Hepatocyte (in vitro differentiated cells): Measurements from ENCODE around the gene C3orf20. TPM values are rescaled to one million over a fixed set of nuclear protein-coding genes. Genes with fewer than 3 reads are reported as not detected.
"Not testable (repeated sequence)": the region's sequence is repeated elsewhere in the genome, so short reads cannot be mapped to it uniquely, and the experiment has no call there.

Source experiments
- DNase-seq: peaks from one replicate; pipeline ENCODE4 v3.0.0-alpha.2; 2016; ENCODE audit warnings: low spot score
- H2AFZ ChIP-seq: fragments of 200-600 bp; sonication (generic); 2 replicates; pipeline ENCODE4 v1.6.0; 2016; ENCODE audit warnings: antibody characterized with exemption, mild to moderate bottlenecking
- H3K27ac ChIP-seq: fragments of 200-600 bp; sonication (generic); 2 replicates; pipeline ENCODE4 v1.5.1; 2016; ENCODE audit warnings: mild to moderate bottlenecking
- H3K27me3 ChIP-seq: fragments of 200-600 bp; sonication (generic); 2 replicates; pipeline ENCODE4 v1.6.1; 2016
- H3K36me3 ChIP-seq: fragments of 200-600 bp; sonication (generic); replicated peaks from 2 replicates; pipeline ENCODE4 v1.5.1; 2016; ENCODE audit warnings: low read depth; ENCODE audit not compliant: insufficient read depth
- H3K4me1 ChIP-seq: fragments of 200-600 bp; sonication (generic); 2 replicates; pipeline ENCODE4 v1.5.1; 2016; ENCODE audit warnings: mild to moderate bottlenecking, moderate library complexity; ENCODE audit not compliant: insufficient read depth
- H3K4me2 ChIP-seq: fragments of 200-600 bp; sonication (generic); 2 replicates; pipeline ENCODE4 v1.6.0; 2016
- H3K4me3 ChIP-seq: fragments of 200-600 bp; sonication (generic); 2 replicates; pipeline ENCODE4 v1.5.1; 2016; ENCODE audit warnings: mild to moderate bottlenecking
- H3K79me2 ChIP-seq: fragments of 200-600 bp; sonication (generic); 2 replicates; pipeline ENCODE4 v1.6.0; 2017; ENCODE audit warnings: mild to moderate bottlenecking
- H3K9me2 ChIP-seq: fragments of 200-600 bp; sonication (generic); replicated peaks from 2 replicates; pipeline ENCODE4 v1.6.0; 2017; ENCODE audit warnings: mild to moderate bottlenecking; ENCODE audit not compliant: insufficient read depth
- H3K9me3 ChIP-seq: fragments of 200-600 bp; sonication (generic); 2 replicates; pipeline ENCODE4 v1.5.1; 2016; ENCODE audit warnings: low read depth, mild to moderate bottlenecking
- H4K20me1 ChIP-seq: fragments of 200-600 bp; sonication (generic); 2 replicates; pipeline ENCODE4 v1.6.0; 2016; ENCODE audit warnings: mild to moderate bottlenecking; ENCODE audit not compliant: insufficient read depth, poor library complexity, severe bottlenecking
- CTCF ChIP-seq: fragments of 200-600 bp; sonication (generic); IDR thresholded peaks from 2 replicates; pipeline ENCODE4 v1.5.1; 2016; ENCODE audit warnings: antibody characterized with exemption, mild to moderate bottlenecking; ENCODE audit not compliant: poor library complexity
- EZH2 ChIP-seq: fragments of 200-600 bp; sonication (generic); IDR thresholded peaks from 2 replicates; pipeline ENCODE4 v1.6.1; 2016; ENCODE audit warnings: antibody characterized with exemption, mild to moderate bottlenecking, borderline replicate concordance
- EZH2phosphoT487 ChIP-seq: fragments of 200-600 bp; sonication (generic); IDR thresholded peaks from one replicate; pipeline ENCODE4 v1.6.1; 2018; ENCODE audit warnings: antibody characterized with exemption, mild to moderate bottlenecking, low read depth, moderate library complexity; ENCODE audit not compliant: unreplicated experiment, severe bottlenecking
- WGBS: methylation state at CpG from one replicate; pipeline ENCODE4 v1.1.6; 2016; ENCODE audit warnings: low lambda C conversion rate; ENCODE audit errors: missing lambda C conversion rate; 5-methylcytosine and 5-hydroxymethylcytosine counted together
- polyA plus RNA-seq: library from polyadenylated mRNA; unstranded; fragments of >200 nt; fragmentation: Nextera tagmentation; extraction: Ambion mirVana; gene quantifications from 2 replicates; pipeline ENCODE4 v1.2.1, GENCODE V29; 2016
- total RNA-seq: library from RNA; depleted of rRNA; stranded (reverse); fragments of >200 nt; gene quantifications from 2 replicates; pipeline ENCODE4 v1.2.3, GENCODE V29; 2014

C3orf20 gene
- total and polyA plus RNA-seq, 2 experiments from 2014 or later, result 0.07 TPM; not detected in 1

DNA sequence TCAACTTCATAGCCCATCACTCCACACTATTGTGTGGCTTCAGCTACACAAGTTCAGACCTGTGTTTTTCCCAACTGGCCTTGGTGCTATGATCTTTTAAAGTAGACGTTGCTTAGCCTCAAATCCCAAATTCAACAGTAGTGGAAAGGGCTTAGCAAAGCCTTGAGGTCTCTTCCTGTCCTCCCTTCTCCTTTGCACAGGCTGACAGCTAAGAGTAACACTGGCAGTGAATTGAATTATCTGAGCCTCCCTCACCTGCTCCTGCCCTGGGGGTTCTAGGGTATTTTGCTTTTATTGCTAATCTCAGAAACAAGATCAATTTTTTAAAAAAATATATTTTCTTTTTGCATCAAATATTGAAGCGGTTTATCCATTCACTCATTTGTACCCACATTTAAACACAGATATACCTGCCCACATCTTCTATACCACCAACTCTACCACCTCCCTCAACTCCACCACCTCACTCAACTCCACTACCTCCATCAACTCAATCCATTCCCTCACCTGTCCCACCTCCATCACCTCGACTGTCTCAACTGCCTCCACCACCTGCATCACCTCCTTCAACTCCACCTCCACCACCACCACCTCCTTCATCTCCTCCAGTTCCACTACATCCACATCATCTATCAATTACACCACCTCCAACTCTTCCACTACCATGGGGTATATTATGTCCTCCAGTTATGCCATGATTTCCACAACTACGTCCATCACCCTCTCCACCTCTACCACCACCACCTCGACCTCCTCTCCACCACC lies 133.7 kb downstream of the C3orf20 start:
- Histone ChIP-seq H3K9me2 (no peaks in the 10 kb centered on the region), H3K4me2 (no peak overlapping the region), H3K4me3 (no peak overlapping the region), H3K27me3 (peaks cover 55% of the 10 kb centered on the region), H3K9me3 (no peaks in the 10 kb centered on the region), H3K27ac (no peak overlapping the region), H3K79me2 (no peaks in the 10 kb centered on the region), H2AFZ (no peak overlapping the region), H3K4me1 (peaks cover 8% of the 10 kb centered on the region), H4K20me1 (no peaks in the 10 kb centered on the region), H3K36me3 (no peaks in the 10 kb centered on the region)
- WGBS, result 89% methylated on average over 5 of the region's 5 CpGs
- no peak for TF ChIP-seq EZH2
- no peak for TF ChIP-seq CTCF
- no peak for TF ChIP-seq EZH2phosphoT487
- no peak for DNase-seq

GRCh38 chr3:14809611-14810010 lies 134.7 kb downstream of the C3orf20 start:
- 39% methylated on average over 9 of the region's 9 CpGs for WGBS
- peak; percentile 44 for DNase-seq
- H3K27ac ChIP-seq, H2AFZ ChIP-seq, H3K79me2 ChIP-seq, H4K20me1 ChIP-seq, H3K4me3 ChIP-seq, H3K9me2 ChIP-seq, H3K36me3 ChIP-seq, H3K9me3 ChIP-seq, H3K4me1 ChIP-seq: not testable (repeated sequence)
- peaks cover 63% of the 10 kb centered on the region for H3K27me3 ChIP-seq
- peak overlapping the region; percentile 96 for H3K4me2 ChIP-seq

GRCh38 chr3:14810070-14810791 lies 135.3 kb downstream of the C3orf20 start:
- DNase-seq, result peak; percentile 54
- Histone ChIP-seq H3K4me3 (peak overlapping the region; percentile 45), H3K79me2 (no peaks in the 10 kb centered on the region), H3K4me1 (no peaks in the 10 kb centered on the region), H3K9me3 (no peaks in the 10 kb centered on the region), H2AFZ (peak overlapping the region; percentile 49), H3K4me2 (peak overlapping the region; percentile 96), H3K9me2 (no peaks in the 10 kb centered on the region), H3K36me3 (no peaks in the 10 kb centered on the region), H4K20me1 (no peaks in the 10 kb centered on the region), H3K27me3 (peaks cover 67% of the 10 kb centered on the region), H3K27ac (no peak overlapping the region)
- TF ChIP-seq EZH2 (peak; percentile 2), EZH2phosphoT487 (no peak)
- WGBS, result 4% methylated on average over 33 of the region's 85 CpGs

DNA sequence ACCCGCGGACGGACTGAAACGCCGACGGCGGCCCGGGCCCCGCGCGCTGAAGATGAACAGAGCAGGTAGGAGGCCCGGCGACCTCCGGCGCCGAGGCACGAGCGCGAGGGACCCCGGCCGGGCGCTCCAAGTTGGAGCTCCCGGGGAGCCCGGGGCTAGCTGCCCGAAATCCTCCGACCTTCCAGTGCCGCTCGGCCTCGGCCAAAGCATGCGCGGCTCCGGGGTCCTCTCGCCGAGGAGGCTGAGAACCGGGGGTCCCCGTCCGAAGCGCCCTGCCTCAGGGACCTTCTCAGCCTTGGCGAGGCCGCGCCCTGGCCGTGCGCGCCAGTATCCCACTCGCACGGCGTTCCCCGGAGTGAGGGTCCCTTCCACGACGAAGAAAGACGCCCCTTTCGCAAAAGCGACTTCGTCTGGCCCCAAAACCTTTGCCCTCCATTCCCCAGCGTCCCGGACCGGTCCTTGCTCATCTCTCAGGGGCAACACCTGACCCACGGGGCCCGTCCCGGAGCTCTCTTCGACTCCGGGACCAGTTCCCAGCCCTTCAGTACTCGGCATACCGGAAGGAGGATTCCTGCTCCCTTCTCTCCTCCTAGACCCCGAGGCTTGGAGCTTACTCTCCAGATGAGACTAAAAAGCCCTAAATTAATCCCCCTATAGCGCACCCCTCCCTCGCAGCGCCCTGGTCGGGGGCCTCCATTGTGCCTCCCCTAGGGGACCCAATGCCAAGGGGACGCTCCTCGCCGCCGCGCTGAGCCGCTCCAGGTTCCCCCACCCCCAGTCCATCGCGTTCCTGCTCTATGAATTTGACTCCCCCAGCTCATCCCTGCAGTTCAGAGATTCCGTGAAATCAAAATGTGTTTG lies 136.1 kb downstream of the C3orf20 start:
- Histone ChIP-seq H3K79me2 (no peaks in the 10 kb centered on the region), H3K4me1 (no peaks in the 10 kb centered on the region), H3K27me3 (peaks cover 72% of the 10 kb centered on the region), H3K9me2 (no peaks in the 10 kb centered on the region), H4K20me1 (no peaks in the 10 kb centered on the region), H3K9me3 (no peaks in the 10 kb centered on the region), H2AFZ (peak overlapping the region; percentile 63), H3K27ac (no peak overlapping the region), H3K36me3 (no peaks in the 10 kb centered on the region), H3K4me3 (no peak overlapping the region), H3K4me2 (peak overlapping the region; percentile 90)
- 3% methylated on average over 59 of the region's 78 CpGs for WGBS
- DNase-seq, result no peak
- TF ChIP-seq CTCF, result no peak
- TF ChIP-seq EZH2phosphoT487, result no peak
- no peak for TF ChIP-seq EZH2
